Body of pancreas (tissue), 4 donors: ENCODE data around the gene SH3GL1.

Experiments
- CTCF ChIP-seq, 7 experiments: fragments of 450-650 bp in 4 of 7; fragments of 200-600 bp in 3 of 7; sonication (generic) in 3 of 7; IDR thresholded peaks; one replicate each; pipeline ENCODE4 v1.5.1; 2016 to 2019; ENCODE audit warnings: antibody characterized with exemption in 7 of 7
- POLR2A ChIP-seq, 3 donors: fragments of 450-650 bp; IDR thresholded peaks; one replicate each; pipeline ENCODE4 v1.6.1; 2016; ENCODE audit warnings: antibody characterized with exemption in 3 of 3, mild to moderate bottlenecking in 2 of 3

- TF ChIP-seq CTCF (IDR thresholded peaks at IDR 0.05) (no peak), POLR2A (IDR thresholded peaks at IDR 0.05) (no peak)
These were observed 42.8 kb upstream of the SH3GL1 start for GRCh38 chr19:4443188-4443587.
